GM12878 (cell line): ENCODE results near the gene PCSK5. TPM values are rescaled to one million over a fixed set of nuclear protein-coding genes. Genes with fewer than 3 reads are reported as not detected.

Experiments
- ATAC-seq: fragments of 200-7000 bp; cut with Tn5 transposase; 3 replicates; pipeline ENCODE4 v1.9.1; 2020; ENCODE audit warnings: mild to moderate bottlenecking, moderate library complexity
- BruUV-seq: library from RNA; stranded (reverse); fragments of 400-500 nt; replicated peaks from 2 replicates; lab custom pipeline; 2021; lab: Mats Ljungman, UMichigan
- CTCF ChIA-PET: fragments of 300-600 bp; sonication (Branson Sonifier 250); formaldehyde crosslinking; extraction: SDS; loops from one replicate; lab custom pipeline; 2021; ENCODE audit warnings: inconsistent platforms; lab: Yijun Ruan, JAX
- POLR2A ChIA-PET: fragments of 350-600 bp; formaldehyde crosslinking; extraction: SDS; loops from one replicate; lab custom pipeline; 2021; ENCODE audit warnings: inconsistent platforms; lab: Charles Lee
- RAD21 ChIA-PET: fragments of 300-600 bp; sonication (Branson Sonifier 250); formaldehyde crosslinking; loops from one replicate; lab custom pipeline; 2023; ENCODE audit warnings: antibody characterized with exemption; ENCODE audit not compliant: unreplicated experiment; lab: Charles Lee
- SMC1A ChIA-PET: fragments of 300-600 bp; sonication (Branson Sonifier 250); formaldehyde crosslinking; loops from one replicate; lab custom pipeline; 2023; ENCODE audit not compliant: unreplicated experiment, uncharacterized antibody; lab: Charles Lee
- DNase-seq: peaks from one replicate; pipeline ENCODE4 v3.0.0-alpha.2; 2011; ENCODE audit warnings: low read depth, low spot score
- FAIRE-seq: peaks from 3 replicates; lab custom pipeline; 2011; peaks lifted over from hg19 to GRCh38; lab: Jason Lieb, UNC
- H2AFZ ChIP-seq: 2 replicates; pipeline ENCODE4 v1.6.0; 2011; ENCODE audit warnings: low read depth, low read length, control low read depth; ENCODE audit not compliant: control insufficient read depth
- H3K27ac ChIP-seq: 2 replicates; pipeline ENCODE4 v1.5.1; 2011; ENCODE audit warnings: control low read depth; ENCODE audit not compliant: control insufficient read depth, insufficient read depth
- H3K27me3 ChIP-seq, 2 experiments: replicated peaks in 1 of 2; 2 replicates each; pipeline versions ENCODE4 v1.6.0 to v1.6.1; 2011; ENCODE audit warnings: low read length in 1 of 2; ENCODE audit not compliant: control insufficient read depth in 2 of 2, insufficient read depth in 2 of 2
- H3K36me3 ChIP-seq, 2 experiments: 2 replicates each; pipeline ENCODE4 v1.5.1; 2011; ENCODE audit warnings: low read length in 1 of 2; ENCODE audit not compliant: control insufficient read depth in 2 of 2, insufficient read depth in 2 of 2
- H3K4me1 ChIP-seq: 2 replicates; pipeline ENCODE4 v1.6.1; 2011; ENCODE audit warnings: mild to moderate bottlenecking, low read length, moderate library complexity, mixed read lengths; ENCODE audit not compliant: control insufficient read depth, insufficient read depth
- H3K4me2 ChIP-seq: 2 replicates; pipeline ENCODE4 v1.6.0; 2011; ENCODE audit warnings: control low read depth; ENCODE audit not compliant: control insufficient read depth, insufficient read depth
- H3K4me3 ChIP-seq: fragments of 200-600 bp; sonication (generic); 2 replicates; pipeline ENCODE4 v1.5.1; 2016
- H3K79me2 ChIP-seq: 2 replicates; pipeline ENCODE4 v1.6.0; 2011; ENCODE audit warnings: low read length; ENCODE audit not compliant: control insufficient read depth, insufficient read depth
- H3K9ac ChIP-seq: 2 replicates; pipeline ENCODE4 v1.8.0; 2011; ENCODE audit warnings: low read length, control low read depth, mixed read lengths; ENCODE audit not compliant: control insufficient read depth, insufficient read depth
- H3K9me3 ChIP-seq: replicated peaks from 3 replicates; pipeline ENCODE4 v1.5.1; 2011; ENCODE audit warnings: mild to moderate bottlenecking, low read length; ENCODE audit not compliant: control insufficient read depth, insufficient read depth
- H4K20me1 ChIP-seq: 2 replicates; pipeline ENCODE4 v1.6.0; 2011; ENCODE audit not compliant: control insufficient read depth, insufficient read depth
- CUX1 ChIP-seq: IDR thresholded peaks from 2 replicates; pipeline ENCODE4 v1.6.1; 2012; ENCODE audit warnings: improper control_type of control experiment, low read depth, low read length; ENCODE audit not compliant: insufficient replicate concordance
- FOXK2 ChIP-seq: fragments of 450-650 bp; IDR thresholded peaks from 2 replicates; pipeline ENCODE4 v1.6.1; 2017; ENCODE audit warnings: mild to moderate bottlenecking, moderate library complexity
- KDM1A ChIP-seq: fragments of 200-600 bp; sonication (generic); IDR thresholded peaks from 2 replicates; pipeline ENCODE4 v1.6.1; 2016; ENCODE audit warnings: borderline replicate concordance
- MTA2 ChIP-seq: fragments of 450-650 bp; IDR thresholded peaks from 2 replicates; pipeline ENCODE4 v1.6.1; 2016; ENCODE audit warnings: low read depth, mild to moderate bottlenecking, moderate library complexity
- MXI1 ChIP-seq: fragments of 150-350 bp; IDR thresholded peaks from 2 replicates; pipeline ENCODE4 v1.6.1; 2011; ENCODE audit warnings: low read depth, mild to moderate bottlenecking, inconsistent platforms, low read length, improper control_type of control experiment
- NR2F1 ChIP-seq: fragments of 450-650 bp; conservative IDR thresholded peaks from 2 replicates; pipeline ENCODE4 v1.6.1; 2017; ENCODE audit warnings: mild to moderate bottlenecking
- PBX3 ChIP-seq: IDR thresholded peaks from 2 replicates; pipeline ENCODE4 v1.6.1; 2011; ENCODE audit warnings: mild to moderate bottlenecking, low read depth, low read length, moderate library complexity; ENCODE audit not compliant: insufficient replicate concordance
- TBL1XR1 ChIP-seq: IDR thresholded peaks from 2 replicates; pipeline ENCODE4 v1.6.1; 2012; ENCODE audit warnings: low read depth, low read length, improper control_type of control experiment
- ZNF384 ChIP-seq: IDR thresholded peaks from 2 replicates; pipeline ENCODE4 v1.6.1; 2012; ENCODE audit warnings: low read depth, mild to moderate bottlenecking, low read length, improper control_type of control experiment, borderline replicate concordance
- WGBS: methylation state at CpG from one replicate; pipeline ENCODE4 v1.1.6; 2016; ENCODE audit warnings: low lambda C conversion rate; ENCODE audit not compliant: insufficient replicate concordance, insufficient coverage; ENCODE audit errors: missing lambda C conversion rate; 5-methylcytosine and 5-hydroxymethylcytosine counted together
- in situ Hi-C: fragments of 300-500 bp; cut with MboI; formaldehyde crosslinking; loops from 9 replicates; pipeline ENCODE4 v1.14.3; 2018; ENCODE audit warnings: mixed read lengths
- intact Hi-C: fragments of 100-400 bp; cut with micrococcal nuclease; formaldehyde crosslinking; loops from one replicate; pipeline ENCODE4 v1.14.2; 2022; ENCODE audit not compliant: unreplicated experiment
- polyA plus RNA-seq, 11 experiments: library from polyadenylated mRNA; depleted of rRNA in 4 of 11; unstranded in 6 of 11; stranded (reverse) in 5 of 11; fragments of >200 nt; fragmentation: Nextera tagmentation in 4 of 11; fragmentation: Illumina TruSeq in 1 of 11; extraction: Ambion mirVana in 4 of 11; extraction: Trizol in 1 of 11; gene quantifications; 1 replicate in 1 of 11; 2 replicates in 10 of 11; pipeline versions ENCODE4 v1.2.1 to v1.2.3, GENCODE V29; 2011 to 2016; ENCODE audit warnings: inconsistent platforms in 2 of 11, missing spikeins in 2 of 11, low read depth in 1 of 11
- total RNA-seq, 4 experiments: library from RNA; depleted of rRNA in 3 of 4; stranded (reverse); fragments of >200 nt in 3 of 4; fragmentation: Illumina TruSeq in 1 of 4; extraction: Trizol in 1 of 4; gene quantifications; 2 replicates each; pipeline versions ENCODE4 v1.2.1 to v1.2.3, GENCODE V29; 2013 to 2021

The PCSK5 gene
- total and polyA plus RNA-seq, 10 of the 15 experiments (the other 5 are each of a cell fraction or from before 2014, with no cell fraction given) = 0.01 to 0.13 (median 0.04) TPM; not detected in 3

- Histone ChIP-seq H4K20me1 (no peaks in the 10 kb centered on the region), H3K36me3 (no peaks in the 10 kb centered on the region), H3K9me3 (no peaks in the 10 kb centered on the region), H3K4me3 (no peak overlapping the region), H2AFZ (no peak overlapping the region), H3K9ac (no peak overlapping the region), H3K27ac (no peak overlapping the region), H3K4me1 (no peaks in the 10 kb centered on the region), H3K79me2 (no peaks in the 10 kb centered on the region), H3K27me3 (peaks cover 2% of the 10 kb centered on the region in 2 experiments; a peak in 2 of 4 replicates), H3K4me2 (no peak overlapping the region)
- 1% methylated on average over 4 of the region's 4 CpGs for WGBS
- CTCF ChIA-PET = no interaction called here
- POLR2A ChIA-PET = no interaction called here
- BruUV-seq = no TSS peak
- TF ChIP-seq ZNF384 = no peak
- TF ChIP-seq FOXK2 = no peak
- TF ChIP-seq TBL1XR1 = no peak
- TF ChIP-seq NR2F1 = no peak
- TF ChIP-seq MTA2 = no peak
- intact Hi-C loops = no loop called here
- FAIRE-seq (no peak), DNase-seq (no peak), ATAC-seq (no peak)
- RAD21 ChIA-PET = no interaction called here
- in situ Hi-C loops = no loop called here
- SMC1A ChIA-PET = no interaction called here
Observed at GRCh38 chr9:76107482-76107881, 217.0 kb downstream of the PCSK5 start.

GRCh38 chr9:76109953-76110352 is 219.5 kb downstream of the PCSK5 start:
- Histone ChIP-seq H3K36me3 (no peaks in the 10 kb centered on the region), H3K4me1 (no peaks in the 10 kb centered on the region), H3K9ac (no peak overlapping the region), H3K27me3 (peaks cover 0 to 2% of the 10 kb centered on the region in 2 experiments; a peak in 1 of 4 replicates), H4K20me1 (no peaks in the 10 kb centered on the region), H2AFZ (no peak overlapping the region), H3K79me2 (no peaks in the 10 kb centered on the region), H3K9me3 (no peaks in the 10 kb centered on the region), H3K27ac (no peak overlapping the region), H3K4me3 (no peak overlapping the region), H3K4me2 (no peak overlapping the region)
- DNase-seq (no peak), FAIRE-seq (no peak), ATAC-seq (no peak)
- POLR2A ChIA-PET = no interaction called here
- WGBS = 2% methylated on average over 2 of the region's 2 CpGs
- RAD21 ChIA-PET = no interaction called here
- no TSS peak for BruUV-seq
- CTCF ChIA-PET = no interaction called here
- in situ Hi-C loops (no loop called here), intact Hi-C loops (no loop called here)
- SMC1A ChIA-PET = interaction anchor here (1.6 kb wide), 1 partner anchor 11 kb away, joined by 4 read pairs; no protein-coding TSS in a partner anchor
- TF ChIP-seq CUX1 = no peak
- no peak for TF ChIP-seq MXI1
- TF ChIP-seq KDM1A = no peak
- TF ChIP-seq PBX3 = no peak
